OCI-LY7 (cell line): ENCODE measurements around the gene TULP4.

Experiments used
- EZH2phosphoT487 ChIP-seq: fragments of 200-600 bp; sonication (generic); IDR thresholded peaks from 2 replicates; pipeline ENCODE4 v1.6.1; 2018; ENCODE audit warnings: low read depth, borderline replicate concordance, mild to moderate bottlenecking, mixed run types, antibody characterized with exemption, low read length, moderate library complexity, mixed read lengths
- TF ChIP-seq, protein P1 (sequence below): fragments of 200-600 bp; sonication (generic); conservative IDR thresholded peaks from 2 replicates; pipeline ENCODE4 v1.5.1; 2014; ENCODE audit warnings: mild to moderate bottlenecking, antibody characterized with exemption, low read length, moderate library complexity, mixed read lengths

DNA sequence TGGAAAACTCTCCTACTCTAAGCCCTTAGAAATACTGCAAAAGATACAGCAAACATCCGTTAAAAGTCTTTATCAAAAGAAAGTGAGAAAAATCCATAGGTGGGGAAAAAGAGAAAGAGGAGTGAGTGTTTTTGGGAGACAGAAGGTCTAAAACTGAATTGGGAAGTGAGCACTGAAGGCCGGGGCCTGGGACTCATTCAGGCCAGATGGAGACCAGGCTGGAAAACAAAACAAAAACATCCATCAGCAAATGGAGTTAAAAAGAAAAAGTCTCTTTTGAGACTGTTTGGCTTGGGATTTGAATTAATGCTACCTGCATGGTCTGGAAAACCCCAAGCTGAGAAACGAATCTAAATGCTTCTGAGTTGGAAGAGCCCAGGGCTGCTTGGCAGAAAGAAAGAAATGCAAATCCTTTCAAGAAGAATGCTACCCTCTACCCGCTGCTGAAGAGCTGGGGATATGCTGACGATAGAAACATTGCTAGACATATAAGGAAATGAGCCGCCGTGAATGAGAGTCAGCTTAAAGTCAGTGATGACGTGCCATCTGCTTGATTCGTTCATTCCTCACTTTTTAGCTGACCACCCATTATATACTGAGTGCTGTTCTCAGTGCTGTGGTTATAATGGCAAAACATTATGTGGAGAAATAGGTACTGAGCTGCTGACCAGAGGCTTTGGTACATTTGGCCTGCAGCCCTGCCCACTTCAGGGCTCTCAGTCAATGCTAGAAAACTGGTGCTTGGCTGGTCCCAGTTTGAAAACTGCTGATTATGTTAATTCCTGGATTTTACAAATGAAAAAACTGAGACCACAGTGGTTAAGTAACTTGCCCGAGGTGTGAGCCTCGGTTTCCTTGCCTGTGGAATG lies 28.0 kb upstream of the TULP4 start:
- TF ChIP-seq, protein P1, sequence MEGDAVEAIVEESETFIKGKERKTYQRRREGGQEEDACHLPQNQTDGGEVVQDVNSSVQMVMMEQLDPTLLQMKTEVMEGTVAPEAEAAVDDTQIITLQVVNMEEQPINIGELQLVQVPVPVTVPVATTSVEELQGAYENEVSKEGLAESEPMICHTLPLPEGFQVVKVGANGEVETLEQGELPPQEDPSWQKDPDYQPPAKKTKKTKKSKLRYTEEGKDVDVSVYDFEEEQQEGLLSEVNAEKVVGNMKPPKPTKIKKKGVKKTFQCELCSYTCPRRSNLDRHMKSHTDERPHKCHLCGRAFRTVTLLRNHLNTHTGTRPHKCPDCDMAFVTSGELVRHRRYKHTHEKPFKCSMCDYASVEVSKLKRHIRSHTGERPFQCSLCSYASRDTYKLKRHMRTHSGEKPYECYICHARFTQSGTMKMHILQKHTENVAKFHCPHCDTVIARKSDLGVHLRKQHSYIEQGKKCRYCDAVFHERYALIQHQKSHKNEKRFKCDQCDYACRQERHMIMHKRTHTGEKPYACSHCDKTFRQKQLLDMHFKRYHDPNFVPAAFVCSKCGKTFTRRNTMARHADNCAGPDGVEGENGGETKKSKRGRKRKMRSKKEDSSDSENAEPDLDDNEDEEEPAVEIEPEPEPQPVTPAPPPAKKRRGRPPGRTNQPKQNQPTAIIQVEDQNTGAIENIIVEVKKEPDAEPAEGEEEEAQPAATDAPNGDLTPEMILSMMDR, result no peak
- no peak for TF ChIP-seq EZH2phosphoT487
